SK-N-SH treated with all-trans-retinoic acid at 6 μM for 48 hours (cell line): ENCODE measurements around the gene DPM2.

Experiments used
- ATAC-seq: fragments of 200-7000 bp; cut with Tn5 transposase; 3 replicates; pipeline ENCODE4 v1.9.1; 2020; ENCODE audit warnings: mild to moderate bottlenecking, moderate library complexity
- ARNTL ChIP-seq: fragments of 450-650 bp; formaldehyde crosslinking; IDR thresholded peaks from 2 replicates; pipeline ENCODE4 v1.5.0; 2020; ENCODE audit warnings: low read depth, mild to moderate bottlenecking, moderate library complexity, borderline replicate concordance
- BACH2 ChIP-seq: fragments of 250-450 bp; sonication (Bioruptor Pico); IDR thresholded peaks from 2 replicates; pipeline ENCODE4 v1.9.0; 2021; ENCODE audit warnings: mild to moderate bottlenecking, borderline replicate concordance
- CSDC2 ChIP-seq: fragments of 250-450 bp; sonication (Bioruptor Pico); IDR thresholded peaks from 2 replicates; pipeline ENCODE4 v1.5.0; 2020; ENCODE audit warnings: mild to moderate bottlenecking, moderate library complexity
- GLIS3 ChIP-seq: fragments of 250-450 bp; sonication (Bioruptor Pico); IDR thresholded peaks from 2 replicates; pipeline ENCODE4 v1.5.0; 2020; ENCODE audit warnings: mild to moderate bottlenecking, moderate library complexity
- ISL1 ChIP-seq: fragments of 250-450 bp; sonication (Bioruptor Pico); IDR thresholded peaks from 2 replicates; pipeline ENCODE4 v2.1.2; 2022; ENCODE audit warnings: mild to moderate bottlenecking, moderate library complexity
- OSR1 ChIP-seq: fragments of 250-450 bp; sonication (Bioruptor Pico); IDR thresholded peaks from 2 replicates; pipeline ENCODE4 v1.8.0; 2022; ENCODE audit warnings: moderate library complexity, mild to moderate bottlenecking, inconsistent platforms
- PATZ1 ChIP-seq: fragments of 250-450 bp; sonication (Bioruptor Pico); IDR thresholded peaks from 2 replicates; pipeline ENCODE4 v1.8.0; 2020; ENCODE audit warnings: mild to moderate bottlenecking, moderate library complexity, borderline replicate concordance
- POU6F1 ChIP-seq: fragments of 250-450 bp; sonication (Bioruptor Pico); IDR thresholded peaks from 2 replicates; pipeline ENCODE4 v1.8.0; 2021; ENCODE audit warnings: low read depth, mild to moderate bottlenecking, moderate library complexity, borderline replicate concordance
- PPARA ChIP-seq: fragments of 250-450 bp; sonication (Bioruptor Pico); IDR thresholded peaks from 2 replicates; pipeline ENCODE4 v1.5.0; 2020; ENCODE audit warnings: mild to moderate bottlenecking, borderline replicate concordance
- RARB ChIP-seq: fragments of 250-450 bp; sonication (Bioruptor Pico); IDR thresholded peaks from 2 replicates; pipeline ENCODE4 v1.8.0; 2021; ENCODE audit warnings: mild to moderate bottlenecking, moderate library complexity
- SNAI2 ChIP-seq: fragments of 250-450 bp; sonication (Bioruptor Pico); IDR thresholded peaks from 2 replicates; pipeline ENCODE4 v1.5.0; 2020; ENCODE audit warnings: mild to moderate bottlenecking, moderate library complexity
- TOX ChIP-seq: fragments of 250-450 bp; sonication (Bioruptor Pico); IDR thresholded peaks from 2 replicates; pipeline ENCODE4 v1.8.0; 2021; ENCODE audit warnings: mild to moderate bottlenecking, moderate library complexity, borderline replicate concordance
- TSHZ2 ChIP-seq: fragments of 250-450 bp; sonication (Bioruptor Pico); IDR thresholded peaks from 2 replicates; pipeline ENCODE4 v1.5.0; 2020; ENCODE audit warnings: mild to moderate bottlenecking, moderate library complexity
- ZC3H10 ChIP-seq: fragments of 250-450 bp; sonication (Bioruptor Pico); IDR thresholded peaks from 2 replicates; pipeline ENCODE4 v1.5.1; 2021; ENCODE audit warnings: mild to moderate bottlenecking, moderate library complexity
- ZFP3 ChIP-seq: fragments of 250-450 bp; sonication (Bioruptor Pico); IDR thresholded peaks from 2 replicates; pipeline ENCODE4 v1.5.0; 2020; ENCODE audit warnings: mild to moderate bottlenecking, moderate library complexity
- ZFP30 ChIP-seq: fragments of 450-650 bp; formaldehyde crosslinking; IDR thresholded peaks from 2 replicates; pipeline ENCODE4 v1.5.0; 2022; ENCODE audit warnings: mild to moderate bottlenecking, moderate library complexity
- ZNF565 ChIP-seq: fragments of 450-650 bp; formaldehyde crosslinking; conservative IDR thresholded peaks from 2 replicates; pipeline ENCODE4 v1.5.0; 2020; ENCODE audit warnings: low read depth, mild to moderate bottlenecking, moderate library complexity
- ZNF70 ChIP-seq: fragments of 450-650 bp; formaldehyde crosslinking; IDR thresholded peaks from 2 replicates; pipeline ENCODE4 v1.5.0; 2020; ENCODE audit warnings: mild to moderate bottlenecking, moderate library complexity

DPM2 gene

GRCh38 chr9:127919253-127919815 lies 18.3 kb downstream of the DPM2 start:
- peak; percentile 70 for ATAC-seq
- TF ChIP-seq ARNTL (CRISPR knock-in tag) (no peak), RARB (no peak), GLIS3 (CRISPR knock-in tag) (no peak), ZFP3 (CRISPR knock-in tag) (peak; percentile 85), POU6F1 (no peak)

- TF ChIP-seq ZNF70 (no peak), ZC3H10 (no peak), OSR1 (CRISPR knock-in tag) (no peak), CSDC2 (CRISPR knock-in tag) (no peak)
- TF ChIP-seq, all 23 proteins: peak for 0
- peak; percentile 9 for ATAC-seq
Observed at GRCh38 chr9:127918183-127919107, 19.2 kb downstream of the DPM2 start.

GRCh38 chr9:127917603-127918002 lies 20.1 kb downstream of the DPM2 start:
- no peak for ATAC-seq
- TF ChIP-seq PPARA (no peak), OSR1 (CRISPR knock-in tag) (no peak), ZNF70 (no peak), TOX (CRISPR knock-in tag) (no peak), POU6F1 (no peak), ISL1 (CRISPR knock-in tag) (no peak), GLIS3 (CRISPR knock-in tag) (no peak), ZFP30 (CRISPR knock-in tag) (no peak), ARNTL (CRISPR knock-in tag) (no peak), BACH2 (CRISPR knock-in tag) (no peak), ZC3H10 (no peak)

- TF ChIP-seq BACH2 (CRISPR knock-in tag), result no peak
- peak; percentile 80 for ATAC-seq
Observed at GRCh38 chr9:127916720-127917581, 20.7 kb downstream of the DPM2 start, which contains the start of gene ST6GALNAC4. ST6GALNAC4 (minus strand) TSS chr9:127917041; CDS start chr9:127916419, 622 bp downstream.

GRCh38 chr9:127915801-127916719 lies 21.6 kb downstream of the DPM2 start:
- ATAC-seq, result peak; percentile 1; the same call in 2 of the 3 replicates
- TF ChIP-seq CSDC2 (CRISPR knock-in tag), result no peak
- no peak for TF ChIP-seq SNAI2 (CRISPR knock-in tag)
- TF ChIP-seq ZFP30 (CRISPR knock-in tag), result no peak
- no peak for TF ChIP-seq PATZ1 (CRISPR knock-in tag)
- no peak for TF ChIP-seq OSR1 (CRISPR knock-in tag)
- no peak for TF ChIP-seq TOX (CRISPR knock-in tag)
- no peak for TF ChIP-seq ZNF565
- TF ChIP-seq ZFP3 (CRISPR knock-in tag), result no peak
- TF ChIP-seq TSHZ2, result no peak
- TF ChIP-seq POU6F1, result no peak
